Thyroid gland (tissue), 4 donors: ENCODE measurements around the gene DCXR. TPM values are rescaled to one million over a fixed set of nuclear protein-coding genes. Genes with fewer than 3 reads are reported as not detected.

Experiments used
- DNase-seq, 2 donors: peaks; one replicate each; pipeline ENCODE4 v3.0.0-alpha.2; 2019
- H3K27ac ChIP-seq, 3 donors: fragments of 200-600 bp; sonication (generic); 1 replicate in 2 of 3; 2 replicates in 1 of 3; pipeline ENCODE4 v1.5.1; 2016 to 2019; ENCODE audit warnings: mild to moderate bottlenecking in 1 of 3, moderate library complexity in 1 of 3
- H3K27me3 ChIP-seq: fragments of 200-600 bp; sonication (generic); one replicate; pipeline ENCODE4 v1.5.1; 2019
- H3K36me3 ChIP-seq, 2 donors: fragments of 200-600 bp; sonication (generic); one replicate each; pipeline ENCODE4 v1.5.1; 2016 to 2019
- H3K4me1 ChIP-seq, 2 donors: fragments of 200-600 bp; sonication (generic); one replicate each; pipeline ENCODE4 v1.5.1; 2017 to 2019
- H3K4me3 ChIP-seq, 3 donors: fragments of 200-600 bp; sonication (generic); replicated peaks in 1 of 3; 1 replicate in 2 of 3; 2 replicates in 1 of 3; pipeline ENCODE4 v1.5.1; 2016; ENCODE audit warnings: mild to moderate bottlenecking in 1 of 3
- H3K9me3 ChIP-seq: fragments of 200-600 bp; sonication (generic); one replicate; pipeline ENCODE4 v1.5.1; 2017
- POLR2A ChIP-seq, 2 donors: fragments of 450-650 bp; IDR thresholded peaks; one replicate each; pipeline ENCODE4 v1.6.1; 2017; ENCODE audit warnings: antibody characterized with exemption in 2 of 2, mild to moderate bottlenecking in 2 of 2, moderate library complexity in 1 of 2
- WGBS, 2 donors: methylation state at CpG; one replicate each; pipeline ENCODE4 v1.1.5; 2017; 5-methylcytosine and 5-hydroxymethylcytosine counted together
- intact Hi-C: fragments of 100-400 bp; cut with DNase I; formaldehyde crosslinking; loops from one replicate; pipeline ENCODE4 v1.15.1; 2023
- total RNA-seq, 4 donors: library from RNA; depleted of rRNA; stranded (reverse); fragments of >200 nt; gene quantifications; one replicate each; pipeline ENCODE4 v1.2.3, GENCODE V29; 2016
- TF ChIP-seq, protein P1 (sequence below), 6 experiments: fragments of 200-600 bp in 3 of 6; fragments of 450-650 bp in 3 of 6; sonication (generic) in 3 of 6; IDR thresholded peaks; one replicate each; pipeline ENCODE4 v1.5.1; 2016 to 2019; ENCODE audit warnings: antibody characterized with exemption in 6 of 6, mild to moderate bottlenecking in 2 of 6, inconsistent platforms in 1 of 6, moderate library complexity in 1 of 6

The DCXR gene
- total RNA-seq, 4 donors from 2014 or later, result 88.6 to 161 (median 114) TPM

GRCh38 chr17:82060614-82061013 lies 23.1 kb upstream of the DCXR start:
- DNase-seq, result no peak
- peaks cover 13 to 18% of the 10 kb centered on the region in 2 donors for H3K4me1 ChIP-seq
- H3K4me3 ChIP-seq, result no peak overlapping the region
- no peak overlapping the region for H3K27ac ChIP-seq
- no peaks in the 10 kb centered on the region for H3K27me3 ChIP-seq
- TF ChIP-seq, protein P1, sequence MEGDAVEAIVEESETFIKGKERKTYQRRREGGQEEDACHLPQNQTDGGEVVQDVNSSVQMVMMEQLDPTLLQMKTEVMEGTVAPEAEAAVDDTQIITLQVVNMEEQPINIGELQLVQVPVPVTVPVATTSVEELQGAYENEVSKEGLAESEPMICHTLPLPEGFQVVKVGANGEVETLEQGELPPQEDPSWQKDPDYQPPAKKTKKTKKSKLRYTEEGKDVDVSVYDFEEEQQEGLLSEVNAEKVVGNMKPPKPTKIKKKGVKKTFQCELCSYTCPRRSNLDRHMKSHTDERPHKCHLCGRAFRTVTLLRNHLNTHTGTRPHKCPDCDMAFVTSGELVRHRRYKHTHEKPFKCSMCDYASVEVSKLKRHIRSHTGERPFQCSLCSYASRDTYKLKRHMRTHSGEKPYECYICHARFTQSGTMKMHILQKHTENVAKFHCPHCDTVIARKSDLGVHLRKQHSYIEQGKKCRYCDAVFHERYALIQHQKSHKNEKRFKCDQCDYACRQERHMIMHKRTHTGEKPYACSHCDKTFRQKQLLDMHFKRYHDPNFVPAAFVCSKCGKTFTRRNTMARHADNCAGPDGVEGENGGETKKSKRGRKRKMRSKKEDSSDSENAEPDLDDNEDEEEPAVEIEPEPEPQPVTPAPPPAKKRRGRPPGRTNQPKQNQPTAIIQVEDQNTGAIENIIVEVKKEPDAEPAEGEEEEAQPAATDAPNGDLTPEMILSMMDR (IDR thresholded peaks at IDR 0.05), result no peak
- TF ChIP-seq POLR2A (IDR thresholded peaks at IDR 0.05), result no peak
- H3K36me3 ChIP-seq, result peaks cover 43 to 60% of the 10 kb centered on the region in 2 donors
- H3K9me3 ChIP-seq, result no peaks in the 10 kb centered on the region
- intact Hi-C loops, result no loop called here
- WGBS, 2 donors, result 87 to 93% methylated on average over 7 to 14 of the region's 14 CpGs

- no peak overlapping the region for H3K27ac ChIP-seq
- peaks cover 49 to 66% of the 10 kb centered on the region in 2 donors for H3K36me3 ChIP-seq
- no peak for DNase-seq
- no peak overlapping the region for H3K4me3 ChIP-seq
- TF ChIP-seq, protein P1 (IDR thresholded peaks at IDR 0.05), result no peak
- no peak for TF ChIP-seq POLR2A (IDR thresholded peaks at IDR 0.05)
- intact Hi-C loops, result no loop called here
- no peaks in the 10 kb centered on the region for H3K27me3 ChIP-seq
- 81 to 90% methylated on average over 6 to 14 of the region's 16 CpGs for WGBS, 2 donors
- peaks cover 10 to 17% of the 10 kb centered on the region in 2 donors for H3K4me1 ChIP-seq
- H3K9me3 ChIP-seq, result no peaks in the 10 kb centered on the region
These were observed 22.5 kb upstream of the DCXR start for GRCh38 chr17:82060001-82060380.

DNA sequence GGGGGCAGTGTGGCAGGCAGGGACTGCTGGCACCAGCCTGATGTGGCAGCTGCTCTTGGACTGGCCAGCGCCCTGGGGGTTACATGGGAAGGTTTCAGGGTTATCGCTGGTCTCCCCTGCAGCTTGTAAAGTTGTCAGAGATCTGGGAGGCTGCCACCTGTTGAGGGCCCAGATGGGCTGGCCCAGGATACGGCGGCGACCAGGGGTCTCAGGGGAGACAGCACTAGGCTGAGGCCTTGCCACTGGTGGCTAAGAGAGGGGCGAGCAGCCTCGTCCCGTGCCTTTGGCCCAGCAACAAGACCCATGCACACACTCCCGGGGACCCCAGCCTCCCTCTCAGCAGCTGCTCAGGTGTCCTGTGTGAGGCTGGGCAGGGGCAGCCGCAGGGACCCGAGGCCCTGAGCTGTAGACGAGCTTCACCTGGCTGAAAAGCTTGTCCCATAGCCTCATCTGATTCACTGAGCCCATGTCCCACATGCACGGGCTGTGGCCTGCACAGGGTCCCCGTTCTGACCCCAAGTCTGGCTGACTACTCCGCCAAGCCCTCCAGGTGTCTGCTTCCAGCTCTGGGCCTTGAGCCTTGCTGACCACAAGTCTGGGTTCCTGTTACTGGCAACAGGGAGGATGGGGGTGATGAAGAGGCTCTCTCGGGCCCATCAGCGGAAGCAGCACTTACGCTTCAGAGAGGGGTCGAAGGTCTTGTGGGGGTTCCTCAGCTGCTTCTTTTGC lies 21.9 kb upstream of the DCXR start:
- Histone ChIP-seq H3K4me3 (no peak overlapping the region), H3K27me3 (no peaks in the 10 kb centered on the region), H3K9me3 (no peaks in the 10 kb centered on the region), H3K4me1 (peaks cover 5 to 11% of the 10 kb centered on the region in 2 donors), H3K27ac (no peak overlapping the region), H3K36me3 (peaks cover 55 to 71% of the 10 kb centered on the region in 2 donors)
- TF ChIP-seq, protein P1 (IDR thresholded peaks at IDR 0.05), result no peak
- no peak for TF ChIP-seq POLR2A (IDR thresholded peaks at IDR 0.05)
- intact Hi-C loops, result no loop called here
- DNase-seq, result no peak
- WGBS, 2 donors, result 87 to 100% methylated on average over 4 to 16 of the region's 19 CpGs

DNA sequence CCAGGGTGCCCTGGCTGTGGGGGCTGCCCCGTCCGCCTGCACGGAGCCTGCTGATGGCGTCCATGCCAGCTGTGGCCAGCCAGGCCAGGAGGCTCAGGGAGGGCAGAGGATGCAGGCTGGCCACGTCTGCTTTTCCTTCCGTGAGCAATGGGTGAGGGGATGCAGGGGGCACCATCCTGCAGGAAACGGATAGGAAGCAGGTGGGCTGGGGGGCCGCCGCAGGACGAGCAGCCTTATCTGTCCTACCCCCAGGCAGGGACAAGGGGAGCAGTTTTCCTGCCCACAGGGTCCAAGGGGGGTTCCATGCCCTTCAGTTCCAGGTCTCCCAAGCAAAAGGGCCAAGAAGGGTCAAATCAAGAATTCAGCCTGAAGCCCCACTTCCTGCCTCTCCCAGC lies 21.4 kb upstream of the DCXR start:
- DNase-seq, result no peak
- Histone ChIP-seq H3K9me3 (no peaks in the 10 kb centered on the region), H3K4me1 (peaks cover 0 to 5% of the 10 kb centered on the region in 2 donors), H3K36me3 (peaks cover 59 to 72% of the 10 kb centered on the region in 2 donors), H3K27ac (no peak overlapping the region), H3K27me3 (no peaks in the 10 kb centered on the region), H3K4me3 (no peak overlapping the region)
- intact Hi-C loops, result no loop called here
- WGBS, 2 donors, result 81 to 94% methylated on average over 10 of the region's 10 CpGs
- no peak for TF ChIP-seq POLR2A (IDR thresholded peaks at IDR 0.05)
- TF ChIP-seq, protein P1 (IDR thresholded peaks at IDR 0.05), result no peak

GRCh38 chr17:82058230-82058854 lies 20.8 kb upstream of the DCXR start:
- Histone ChIP-seq H3K36me3 (peaks cover 59 to 67% of the 10 kb centered on the region in 2 donors), H3K27ac (no peak overlapping the region), H3K27me3 (no peaks in the 10 kb centered on the region), H3K4me3 (no peak overlapping the region), H3K4me1 (peaks cover 0 to 2% of the 10 kb centered on the region in 2 donors), H3K9me3 (no peaks in the 10 kb centered on the region)
- intact Hi-C loops, result no loop called here
- DNase-seq, result no peak
- 84 to 87% methylated on average over 14 to 17 of the region's 17 CpGs for whole genome bisulfite sequencing, 2 donors
- no peak for TF ChIP-seq POLR2A (IDR thresholded peaks at IDR 0.05)
- TF ChIP-seq, protein P1 (IDR thresholded peaks at IDR 0.05), result no peak
